ENCODE data around the gene UBE2L5. TPM values are rescaled to one million over a fixed set of nuclear protein-coding genes. Genes with fewer than 3 reads are reported as not detected.
A peak's percentile ranks its signal among the peaks of the same experiment; 100 is the strongest.

Gene UBE2L5
- total RNA-seq, 1 donor from 2014 or later: not detected

DNA sequence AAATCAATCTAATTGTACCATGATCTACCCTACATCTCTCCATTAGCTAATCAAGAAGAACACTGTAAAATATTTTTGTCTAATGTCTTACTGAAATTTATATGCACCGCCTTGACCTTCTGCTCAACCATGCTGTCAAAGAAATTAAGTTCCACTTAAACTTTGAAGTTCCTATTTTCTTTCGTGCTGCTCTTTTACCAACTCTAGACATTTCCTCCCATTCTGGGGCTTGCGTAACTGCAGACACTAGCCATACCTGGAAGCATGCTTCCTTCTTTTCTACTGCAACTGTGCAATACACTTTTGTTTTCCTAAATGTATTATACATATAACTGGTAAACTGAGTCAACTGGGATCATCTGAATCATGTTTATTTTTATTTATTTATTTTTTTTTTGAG, 8.5 kb upstream of the UBE2L5 start:
- Mint-ChIP-seq H3K9me3 (no peaks in the 10 kb centered on the region), H3K4me1 (peaks cover 25% of the 10 kb centered on the region), H3K27ac (no peak overlapping the region), H3K36me3 (ENCODE audit: low read depth) (no peaks in the 10 kb centered on the region), H3K4me3 (no peak overlapping the region), H3K27me3 (no peaks in the 10 kb centered on the region)
- intact Hi-C loops (cut with micrococcal nuclease): no loop called here
- DNase-seq: no peak

GRCh38 chr13:30415430-30416030, 6.8 kb upstream of the UBE2L5 start:
- no peaks in the 10 kb centered on the region for H3K36me3 Mint-ChIP-seq (ENCODE audit: low read depth)
- no peaks in the 10 kb centered on the region for H3K9me3 Mint-ChIP-seq
- DNase-seq: no peak
- H3K4me3 Mint-ChIP-seq: no peak overlapping the region
- intact Hi-C loops (cut with micrococcal nuclease): no loop called here
- peak overlapping the region; percentile 34 for H3K27ac Mint-ChIP-seq
- no peaks in the 10 kb centered on the region for H3K27me3 Mint-ChIP-seq
- H3K4me1 Mint-ChIP-seq: peaks cover 24% of the 10 kb centered on the region

DNA sequence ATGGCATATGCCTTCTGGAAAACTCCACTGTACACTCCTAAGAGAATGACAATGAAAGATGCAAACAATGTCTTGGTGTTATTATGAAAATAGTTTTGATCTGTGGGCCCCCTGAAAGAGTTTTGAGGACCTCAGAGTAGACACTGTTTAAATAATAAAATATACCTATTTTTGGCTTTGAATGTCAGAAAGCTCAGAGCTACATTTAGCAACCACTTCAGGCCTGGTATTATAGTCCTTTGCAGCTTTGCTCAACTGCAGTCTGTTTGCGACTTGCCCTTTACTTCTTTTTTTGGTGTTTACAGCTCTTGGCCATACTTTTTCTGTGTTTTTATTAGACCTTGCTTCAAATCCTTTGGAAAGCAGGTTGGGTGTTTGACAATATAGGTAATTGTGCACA, 5.8 kb upstream of the UBE2L5 start:
- Mint-ChIP-seq H3K9me3 (no peaks in the 10 kb centered on the region), H3K27me3 (no peaks in the 10 kb centered on the region), H3K4me1 (peaks cover 32% of the 10 kb centered on the region), H3K4me3 (no peak overlapping the region), H3K36me3 (ENCODE audit: low read depth) (no peaks in the 10 kb centered on the region), H3K27ac (no peak overlapping the region)
- intact Hi-C loops (cut with micrococcal nuclease): no loop called here
- no peak for DNase-seq

DNA sequence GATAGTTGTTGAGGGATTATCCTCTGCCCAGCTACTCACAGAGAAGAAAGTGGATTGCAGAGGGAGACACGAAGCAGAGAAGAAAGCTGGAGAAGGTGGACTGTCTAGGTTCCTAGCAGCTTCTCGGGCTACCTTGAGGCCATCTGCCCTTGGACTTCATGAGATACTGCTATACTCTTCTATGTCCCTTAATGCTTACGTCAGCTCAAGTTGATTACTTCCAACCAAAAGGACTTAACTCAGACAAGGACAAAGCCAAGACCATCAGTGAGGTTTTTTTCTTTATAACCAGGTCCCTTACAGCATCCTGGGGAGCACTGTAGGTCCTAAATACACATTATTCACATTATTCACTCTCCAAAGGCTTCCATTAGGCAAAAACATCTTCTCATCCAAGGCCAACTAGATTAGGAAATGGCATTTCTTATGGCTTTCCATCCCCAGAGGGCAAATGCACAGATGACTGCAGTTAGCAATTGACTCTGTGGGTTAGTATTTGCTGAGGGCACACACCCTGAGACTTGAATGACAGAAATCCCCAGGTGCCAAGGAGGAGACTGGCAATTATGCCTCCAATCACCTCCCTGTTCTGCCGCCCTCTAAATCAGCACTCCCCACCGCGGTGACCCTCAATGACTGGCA, 4.1 kb upstream of the UBE2L5 start:
- no peak overlapping the region for H3K4me3 Mint-ChIP-seq
- no peak overlapping the region for H3K27ac Mint-ChIP-seq
- intact Hi-C loops (cut with micrococcal nuclease): no loop called here
- H3K36me3 Mint-ChIP-seq (ENCODE audit: low read depth): peaks cover 2% of the 10 kb centered on the region
- no peaks in the 10 kb centered on the region for H3K9me3 Mint-ChIP-seq
- DNase-seq: no peak
- H3K27me3 Mint-ChIP-seq: no peaks in the 10 kb centered on the region
- peaks cover 34% of the 10 kb centered on the region for H3K4me1 Mint-ChIP-seq

- Mint-ChIP-seq H3K36me3 (ENCODE audit: low read depth) (peaks cover 2% of the 10 kb centered on the region), H3K27ac (no peak overlapping the region), H3K4me1 (peaks cover 34% of the 10 kb centered on the region), H3K9me3 (no peaks in the 10 kb centered on the region), H3K27me3 (no peaks in the 10 kb centered on the region), H3K4me3 (no peak overlapping the region)
- DNase-seq: no peak
- intact Hi-C loops (cut with micrococcal nuclease): no loop called here
Measured at GRCh38 chr13:30418717-30419459, 3.4 kb upstream of the UBE2L5 start.

DNA sequence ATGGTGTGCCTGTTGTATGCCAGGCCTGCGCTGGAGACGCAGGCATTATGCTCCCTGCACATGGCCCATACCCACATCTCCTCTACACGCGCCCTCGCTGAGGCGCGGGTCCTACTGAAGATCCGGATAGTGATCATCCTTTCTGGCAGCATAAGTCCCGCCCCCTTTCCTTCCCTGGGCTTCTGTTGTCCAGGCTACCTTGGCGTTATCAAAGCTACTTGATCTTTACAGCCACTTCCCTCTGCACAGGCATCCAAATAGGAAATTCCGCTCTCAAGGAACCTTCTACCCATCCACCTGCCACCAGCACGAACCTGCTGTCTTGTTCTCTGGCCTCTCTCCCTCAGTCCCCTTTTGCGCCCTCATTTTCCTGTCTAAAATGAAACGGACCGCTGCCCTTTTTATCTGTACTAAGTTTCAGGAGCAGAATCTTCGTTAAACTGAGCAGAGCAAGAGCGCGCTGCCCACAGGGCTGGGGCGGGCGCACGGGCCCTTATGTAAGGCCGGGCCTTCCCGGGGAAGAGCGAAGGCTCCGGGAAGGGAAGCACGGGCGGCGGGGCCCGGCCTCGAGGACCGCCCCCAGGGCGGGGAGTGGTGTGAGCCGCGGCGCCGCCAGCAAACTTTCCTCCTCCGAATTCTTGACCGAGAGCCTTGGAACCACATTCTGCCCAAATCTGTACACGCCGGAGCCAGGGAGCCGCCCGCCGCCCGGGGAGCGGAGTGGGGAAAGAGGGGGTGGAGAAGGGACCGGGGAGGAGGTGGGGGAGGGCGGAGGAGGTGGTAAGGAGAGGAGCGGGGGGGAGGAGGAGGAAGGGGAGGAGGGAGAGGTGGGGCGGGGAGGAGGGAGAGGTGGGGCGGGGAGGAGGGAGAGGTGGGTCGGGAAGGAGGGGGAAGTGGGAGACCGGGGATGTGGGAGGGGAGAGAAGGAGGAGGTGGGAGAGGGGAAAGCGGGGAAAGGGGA, 920 bp upstream of the UBE2L5 start:
- Mint-ChIP-seq H3K9me3 (no peaks in the 10 kb centered on the region), H3K27ac (peak overlapping the region; percentile 81), H3K4me1 (peaks cover 26% of the 10 kb centered on the region), H3K36me3 (ENCODE audit: low read depth) (peaks cover 2% of the 10 kb centered on the region), H3K4me3 (peak overlapping the region; percentile 86), H3K27me3 (no peaks in the 10 kb centered on the region)
- intact Hi-C loops (cut with micrococcal nuclease): loop anchor here (1.0 to 5.0 kb wide), 6 partner anchors 9 to 321 kb away; no protein-coding TSS in a partner anchor
- peak; percentile 87 for DNase-seq

DNA sequence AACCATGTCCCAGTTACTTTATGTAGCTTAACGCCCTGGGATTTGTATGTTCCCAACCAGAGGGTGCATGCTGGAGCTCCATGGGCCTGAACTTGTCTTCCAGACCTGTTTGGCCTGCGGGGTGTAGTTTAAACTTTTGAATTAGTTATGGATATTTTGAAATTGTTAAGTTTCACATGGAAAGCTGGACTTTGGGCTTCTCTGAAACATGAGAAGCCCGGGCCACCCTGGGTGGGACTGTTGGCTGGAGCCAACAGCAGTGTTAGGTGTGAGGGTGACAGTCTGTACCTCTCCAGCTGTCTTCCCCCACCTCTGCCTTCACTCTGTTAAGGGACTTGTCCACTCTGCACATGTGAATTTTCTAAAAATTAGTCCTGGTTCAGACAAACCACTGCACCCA, 1.6 kb downstream of the UBE2L5 start:
- no peak overlapping the region for H3K4me3 Mint-ChIP-seq
- H3K9me3 Mint-ChIP-seq: no peaks in the 10 kb centered on the region
- peaks cover 17% of the 10 kb centered on the region for H3K4me1 Mint-ChIP-seq
- intact Hi-C loops (cut with micrococcal nuclease): loop anchor here (2.0 to 5.0 kb wide), 3 partner anchors 29 to 318 kb away; no protein-coding TSS in a partner anchor
- no peaks in the 10 kb centered on the region for H3K27me3 Mint-ChIP-seq
- no peak for DNase-seq
- H3K27ac Mint-ChIP-seq: no peak overlapping the region
- H3K36me3 Mint-ChIP-seq (ENCODE audit: low read depth): peaks cover 2% of the 10 kb centered on the region

- H3K4me1 Mint-ChIP-seq: peaks cover 27% of the 10 kb centered on the region
- H3K4me3 Mint-ChIP-seq: no peak overlapping the region
- H3K27ac Mint-ChIP-seq: no peak overlapping the region
- H3K27me3 Mint-ChIP-seq: no peaks in the 10 kb centered on the region
- no peaks in the 10 kb centered on the region for H3K9me3 Mint-ChIP-seq
- peaks cover 1% of the 10 kb centered on the region for H3K36me3 Mint-ChIP-seq (ENCODE audit: low read depth)
- intact Hi-C loops (cut with micrococcal nuclease): no loop called here
- DNase-seq: no peak
Measured at GRCh38 chr13:30429235-30429634, 6.9 kb downstream of the UBE2L5 start.

DNA sequence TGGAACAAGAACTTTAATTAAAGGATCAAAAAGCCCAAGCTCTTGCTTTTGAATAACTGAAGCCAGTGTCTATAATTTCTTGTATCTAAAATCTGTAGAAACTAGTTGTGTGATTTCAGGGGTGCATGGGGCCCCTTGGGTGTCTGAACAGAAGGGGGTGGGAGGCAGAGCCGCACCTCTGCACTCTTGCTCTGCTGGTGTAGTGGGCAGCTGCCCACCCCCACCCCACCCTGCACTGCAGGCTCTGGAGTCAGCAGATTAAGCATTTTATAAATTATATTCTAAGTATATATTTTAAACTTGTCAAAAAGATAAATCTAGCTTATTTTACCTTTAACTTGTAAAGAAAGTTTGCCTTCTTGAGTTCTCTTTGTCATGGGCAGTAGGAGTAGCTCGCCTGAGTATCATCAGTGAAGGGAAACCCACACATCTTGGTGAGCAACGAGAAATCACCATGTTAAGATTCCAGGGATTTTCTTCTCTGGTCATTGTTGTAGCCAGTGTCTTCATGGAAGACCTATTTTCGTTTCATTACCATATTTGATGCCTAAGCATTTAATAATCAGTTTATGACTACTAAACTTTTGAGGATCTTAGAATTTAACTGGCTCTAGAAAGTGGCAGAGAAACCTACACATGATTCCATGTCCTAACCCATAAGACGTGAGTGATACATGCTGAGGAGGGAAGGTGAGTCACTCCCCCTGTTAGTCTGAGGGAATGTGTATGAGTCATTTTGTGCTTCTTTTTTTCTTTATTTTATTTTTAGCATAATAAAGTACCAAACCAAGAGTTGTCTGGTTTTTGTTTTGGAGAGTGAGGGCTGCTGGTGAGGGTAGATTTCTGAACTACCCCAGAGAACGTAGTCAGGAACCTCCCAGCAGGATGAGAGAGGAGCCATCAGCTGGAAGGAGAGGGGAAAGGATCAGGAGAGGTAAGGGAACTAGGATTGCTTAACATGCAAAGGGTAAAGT, 7.7 kb downstream of the UBE2L5 start:
- H3K9me3 Mint-ChIP-seq: no peaks in the 10 kb centered on the region
- peak overlapping the region; percentile 91 for H3K27ac Mint-ChIP-seq
- no peaks in the 10 kb centered on the region for H3K27me3 Mint-ChIP-seq
- H3K4me1 Mint-ChIP-seq: peaks cover 28% of the 10 kb centered on the region
- peaks cover 1% of the 10 kb centered on the region for H3K36me3 Mint-ChIP-seq (ENCODE audit: low read depth)
- intact Hi-C loops (cut with micrococcal nuclease): loop anchor here (1.0 to 5.0 kb wide), 6 partner anchors 8 to 273 kb away; partner anchors contain the start of gene UBE2L5
- no peak for DNase-seq
- H3K4me3 Mint-ChIP-seq: peak overlapping the region; percentile 63

- no peak for DNase-seq
- Mint-ChIP-seq H3K27ac (peak overlapping the region; percentile 78), H3K4me1 (peaks cover 28% of the 10 kb centered on the region), H3K36me3 (ENCODE audit: low read depth) (peaks cover 1% of the 10 kb centered on the region), H3K4me3 (peak overlapping the region; percentile 59), H3K9me3 (no peaks in the 10 kb centered on the region), H3K27me3 (peaks cover 4% of the 10 kb centered on the region)
- intact Hi-C loops (cut with micrococcal nuclease): loop anchor here (2.0 to 5.0 kb wide), 2 partner anchors 55 to 274 kb away; no protein-coding TSS in a partner anchor
Measured at GRCh38 chr13:30431269-30431940, 9.1 kb downstream of the UBE2L5 start.

GRCh38 chr13:30435911-30436451, 13.7 kb downstream of the UBE2L5 start:
- DNase-seq: no peak
- Mint-ChIP-seq H3K4me3 (no peak overlapping the region), H3K36me3 (ENCODE audit: low read depth) (peaks cover under 1% of the 10 kb centered on the region), H3K4me1 (peaks cover 16% of the 10 kb centered on the region), H3K9me3 (peaks cover 4% of the 10 kb centered on the region), H3K27ac (no peak overlapping the region), H3K27me3 (peaks cover 17% of the 10 kb centered on the region)
- intact Hi-C loops (cut with micrococcal nuclease): no loop called here

DNA sequence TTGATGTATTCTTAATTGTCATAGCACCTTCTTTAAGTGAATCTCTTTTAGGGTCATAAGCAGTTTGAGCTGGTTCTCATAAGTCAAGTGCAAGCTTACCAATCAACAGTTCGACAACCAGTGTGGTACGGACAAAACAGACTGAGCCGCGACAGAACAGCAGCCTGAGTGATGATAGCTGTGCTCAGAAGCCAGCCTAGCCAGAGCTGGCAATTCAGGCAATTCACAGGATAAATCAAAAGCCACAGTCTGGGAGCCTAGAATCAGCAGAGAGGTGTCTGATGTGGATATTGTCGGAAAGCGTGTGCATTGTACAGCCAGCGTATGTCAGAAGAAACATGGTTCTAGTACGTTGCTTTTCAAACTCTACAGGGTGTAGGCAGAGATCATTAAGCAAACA, 14.9 kb downstream of the UBE2L5 start:
- no peak overlapping the region for H3K27ac Mint-ChIP-seq
- no peak for DNase-seq
- no peak overlapping the region for H3K4me3 Mint-ChIP-seq
- H3K4me1 Mint-ChIP-seq: peaks cover 11% of the 10 kb centered on the region
- intact Hi-C loops (cut with micrococcal nuclease): no loop called here
- H3K36me3 Mint-ChIP-seq (ENCODE audit: low read depth): peaks cover 3% of the 10 kb centered on the region
- H3K27me3 Mint-ChIP-seq: peaks cover 17% of the 10 kb centered on the region
- H3K9me3 Mint-ChIP-seq: peaks cover 4% of the 10 kb centered on the region

All from activated CD4-positive, alpha-beta T cell treated with anti-CD3 and anti-CD28 coated beads, Interleukin-2, amount 10 ng/mL, durations not matched to agents 24 days and 14 days (primary cell).